H1 (cell line): Measurements from ENCODE around the gene DHRS13. TPM values are rescaled to one million over a fixed set of nuclear protein-coding genes. Genes with fewer than 3 reads are reported as not detected.

Experiments
- CEBPB ChIP-seq: IDR thresholded peaks from 2 replicates; pipeline ENCODE4 v1.6.1; 2012; ENCODE audit warnings: low read depth, low read length
- CREB1 ChIP-seq: IDR thresholded peaks from 2 replicates; pipeline ENCODE4 v1.6.1; 2012; ENCODE audit warnings: inconsistent platforms
- KDM5A ChIP-seq: fragments of 200-600 bp; IDR thresholded peaks from 2 replicates; pipeline ENCODE4 v1.7.1; 2012; ENCODE audit warnings: mild to moderate bottlenecking, low read length, inconsistent platforms, mixed read lengths
- RXRA ChIP-seq: IDR thresholded peaks from 2 replicates; pipeline ENCODE4 v1.6.1; 2011; ENCODE audit warnings: low read depth, mild to moderate bottlenecking, low read length, moderate library complexity; ENCODE audit not compliant: insufficient read depth
- SP2 ChIP-seq: IDR thresholded peaks from 2 replicates; pipeline ENCODE4 v1.6.1; 2012; ENCODE audit warnings: mild to moderate bottlenecking, low read length, inconsistent platforms
- polyA plus RNA-seq, 7 experiments: library from polyadenylated mRNA; depleted of rRNA in 3 of 7; stranded (reverse) in 5 of 7; unstranded in 2 of 7; fragments of >200 nt in 5 of 7; fragments of 200-250 nt in 2 of 7; gene quantifications; 1 replicate in 5 of 7; 2 replicates in 1 of 7; 4 replicates in 1 of 7; pipeline versions ENCODE4 v1.2.1 to v1.2.3, GENCODE V29; 2011 to 2013; ENCODE audit warnings: missing spikeins in 2 of 7, mixed read lengths in 2 of 7
- total RNA-seq: library from RNA; stranded (reverse); fragmentation: NEBNext Ultra II Directional; extraction: Animal tissue kit (Norgen Biotek cat#: 25700); gene quantifications from 2 replicates; pipeline ENCODE4 v1.2.1, GENCODE V29; 2021

Gene DHRS13
- total and polyA plus RNA-seq, 2 of the 8 experiments (the other 6 are each of a cell fraction or from before 2014, with no cell fraction given), result 23.7 to 30.0 TPM

GRCh38 chr17:28855336-28855679, 47.6 kb downstream of the DHRS13 start (continued):
- TF ChIP-seq RXRA, result no peak
- TF ChIP-seq CREB1, result no peak
- TF ChIP-seq CEBPB, result no peak
- TF ChIP-seq SP2, result no peak
- no peak for TF ChIP-seq KDM5A
